Nephron progenitor cell (in vitro differentiated cells): Measurements from ENCODE around the gene ADGRA1.
A peak's percentile ranks its signal among the peaks of the same experiment; 100 is the strongest.

ENCODE experiments used
- DNase-seq: peaks from one replicate; pipeline ENCODE4 v3.0.0; 2021
- H3K27ac Mint-ChIP-seq: 2 replicates; pipeline ENCODE4 v1.8.0; 2021; ENCODE audit warnings: mild to moderate bottlenecking, moderate library complexity, mixed read lengths
- H3K27me3 Mint-ChIP-seq: 2 replicates; pipeline ENCODE4 v1.8.0; 2021; ENCODE audit warnings: mild to moderate bottlenecking, low read depth, mixed read lengths; ENCODE audit not compliant: poor library complexity
- H3K36me3 Mint-ChIP-seq: 2 replicates; pipeline ENCODE4 v1.8.0; 2021; ENCODE audit warnings: low read depth, mixed read lengths
- H3K4me1 Mint-ChIP-seq: 2 replicates; pipeline ENCODE4 v1.8.0; 2021; ENCODE audit warnings: mixed read lengths
- H3K4me3 Mint-ChIP-seq: 2 replicates; pipeline ENCODE4 v1.8.0; 2021; ENCODE audit warnings: mild to moderate bottlenecking, moderate library complexity, mixed read lengths
- H3K9me3 Mint-ChIP-seq: 2 replicates; pipeline ENCODE4 v1.8.0; 2021; ENCODE audit warnings: mild to moderate bottlenecking, moderate library complexity, mixed read lengths
- TF ChIP-seq, protein P1 (sequence below): fragments of 200-600 bp; sonication (generic); IDR thresholded peaks from 2 replicates; pipeline ENCODE4 v1.5.0; 2021; ENCODE audit warnings: antibody characterized with exemption

The ADGRA1 gene

DNA sequence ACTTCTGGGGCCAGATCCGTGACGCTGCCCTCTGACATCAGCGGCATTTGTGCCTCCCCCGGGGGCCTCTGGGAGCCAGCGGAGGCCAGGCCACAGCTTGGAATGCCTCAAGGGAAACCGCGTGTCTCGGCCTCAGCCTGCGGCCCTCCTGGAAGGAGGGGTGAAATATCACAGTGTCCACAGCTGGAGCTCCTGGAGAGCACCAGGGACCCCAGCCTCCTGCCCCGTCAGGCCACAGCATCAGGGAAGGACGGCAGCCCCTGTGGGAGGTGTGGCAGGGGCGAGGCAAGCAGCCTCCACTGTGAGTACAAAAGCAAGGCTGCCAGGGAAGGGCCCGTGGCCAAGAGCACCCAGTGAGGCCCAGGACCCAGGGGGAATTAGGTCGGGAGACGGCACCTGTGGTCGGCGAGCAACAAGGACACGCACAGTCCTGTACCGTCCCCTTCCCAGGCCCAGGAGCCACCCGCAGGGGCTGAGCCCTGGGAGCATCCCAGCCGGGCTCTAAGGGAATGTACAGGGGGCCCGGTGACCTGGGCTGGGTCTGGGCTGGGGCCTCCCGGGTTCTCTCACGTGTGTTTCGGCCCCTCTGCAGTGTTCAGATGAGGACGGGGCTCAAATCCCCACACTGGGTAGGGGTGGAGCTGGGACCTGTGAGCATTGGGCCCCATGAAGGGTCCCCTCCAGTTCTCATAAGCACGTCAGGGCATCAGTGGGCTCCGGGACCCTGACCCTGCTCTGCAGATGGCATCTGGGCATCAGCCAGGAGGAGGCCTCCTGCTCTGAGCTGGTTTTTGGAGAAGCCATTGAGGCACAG lies 53.6 kb downstream of the ADGRA1 start:
- TF ChIP-seq, protein P1, sequence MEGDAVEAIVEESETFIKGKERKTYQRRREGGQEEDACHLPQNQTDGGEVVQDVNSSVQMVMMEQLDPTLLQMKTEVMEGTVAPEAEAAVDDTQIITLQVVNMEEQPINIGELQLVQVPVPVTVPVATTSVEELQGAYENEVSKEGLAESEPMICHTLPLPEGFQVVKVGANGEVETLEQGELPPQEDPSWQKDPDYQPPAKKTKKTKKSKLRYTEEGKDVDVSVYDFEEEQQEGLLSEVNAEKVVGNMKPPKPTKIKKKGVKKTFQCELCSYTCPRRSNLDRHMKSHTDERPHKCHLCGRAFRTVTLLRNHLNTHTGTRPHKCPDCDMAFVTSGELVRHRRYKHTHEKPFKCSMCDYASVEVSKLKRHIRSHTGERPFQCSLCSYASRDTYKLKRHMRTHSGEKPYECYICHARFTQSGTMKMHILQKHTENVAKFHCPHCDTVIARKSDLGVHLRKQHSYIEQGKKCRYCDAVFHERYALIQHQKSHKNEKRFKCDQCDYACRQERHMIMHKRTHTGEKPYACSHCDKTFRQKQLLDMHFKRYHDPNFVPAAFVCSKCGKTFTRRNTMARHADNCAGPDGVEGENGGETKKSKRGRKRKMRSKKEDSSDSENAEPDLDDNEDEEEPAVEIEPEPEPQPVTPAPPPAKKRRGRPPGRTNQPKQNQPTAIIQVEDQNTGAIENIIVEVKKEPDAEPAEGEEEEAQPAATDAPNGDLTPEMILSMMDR = no peak
- peak; percentile 33 for DNase-seq
- H3K9me3 Mint-ChIP-seq = peaks cover 3% of the 10 kb centered on the region
- H3K27ac Mint-ChIP-seq = no peak overlapping the region
- peaks cover 6% of the 10 kb centered on the region for H3K27me3 Mint-ChIP-seq
- no peak overlapping the region for H3K4me3 Mint-ChIP-seq
- peaks cover 43% of the 10 kb centered on the region for H3K4me1 Mint-ChIP-seq
- no peaks in the 10 kb centered on the region for H3K36me3 Mint-ChIP-seq

DNA sequence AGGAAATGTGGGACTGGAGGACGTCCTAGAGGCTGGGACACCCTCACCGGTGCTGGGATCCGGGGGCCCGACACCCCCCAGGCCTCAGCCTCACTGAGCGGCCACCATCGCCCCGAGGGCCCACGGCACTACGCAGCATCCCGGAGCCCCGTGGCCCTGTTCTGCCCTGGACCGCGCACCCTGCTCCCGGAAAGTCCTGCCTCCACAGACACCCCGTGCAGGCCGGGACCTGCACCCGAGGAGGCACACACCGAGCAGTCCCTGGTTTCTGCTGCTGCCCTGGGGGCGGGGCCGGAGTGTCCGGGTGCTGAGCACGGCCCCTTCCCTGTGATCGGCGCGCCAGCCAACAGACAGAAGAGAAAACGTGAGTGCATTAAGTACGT lies 54.2 kb downstream of the ADGRA1 start:
- Mint-ChIP-seq H3K27me3 (peaks cover 11% of the 10 kb centered on the region), H3K27ac (no peak overlapping the region), H3K4me1 (peaks cover 43% of the 10 kb centered on the region), H3K36me3 (no peaks in the 10 kb centered on the region), H3K9me3 (peaks cover 9% of the 10 kb centered on the region), H3K4me3 (no peak overlapping the region)
- no peak for DNase-seq
- TF ChIP-seq, protein P1 = no peak

DNA sequence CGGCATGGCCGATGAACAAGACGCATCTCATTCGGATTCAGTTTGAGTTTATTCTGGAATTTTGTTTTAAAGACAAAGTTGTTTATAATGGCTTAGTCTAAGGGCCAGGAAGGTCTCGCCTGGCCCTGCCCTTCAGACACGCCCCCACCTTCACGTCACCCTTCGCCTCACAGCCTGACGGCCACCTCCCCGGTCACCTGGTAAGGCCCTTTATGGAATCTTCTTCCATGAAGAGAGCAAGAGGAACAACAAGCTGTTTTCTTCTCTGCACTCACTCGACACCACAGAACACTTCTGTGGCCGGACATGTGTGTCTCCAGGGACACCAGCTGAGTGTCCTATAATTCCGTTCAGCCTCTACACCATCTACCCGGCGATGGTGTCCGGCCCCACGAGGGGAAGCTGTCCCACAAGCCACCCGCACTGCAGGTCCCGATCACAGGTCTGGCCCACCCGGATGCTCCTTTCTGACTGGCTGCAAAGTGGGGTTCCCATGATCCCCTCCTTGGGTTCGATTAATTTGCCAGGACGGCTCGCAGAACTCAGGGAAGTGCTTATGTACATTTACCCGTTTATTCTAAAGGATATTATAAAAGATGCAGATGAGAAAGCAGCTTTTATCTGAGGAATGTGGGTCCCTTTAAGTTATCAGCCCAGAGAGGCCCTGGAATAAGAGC lies 54.9 kb downstream of the ADGRA1 start:
- Mint-ChIP-seq H3K4me3 (no peak overlapping the region), H3K9me3 (peaks cover 16% of the 10 kb centered on the region), H3K36me3 (peaks cover 5% of the 10 kb centered on the region), H3K27ac (no peak overlapping the region), H3K27me3 (peaks cover 16% of the 10 kb centered on the region), H3K4me1 (peaks cover 43% of the 10 kb centered on the region)
- DNase-seq = peak; percentile 10
- TF ChIP-seq, protein P1 = no peak

DNA sequence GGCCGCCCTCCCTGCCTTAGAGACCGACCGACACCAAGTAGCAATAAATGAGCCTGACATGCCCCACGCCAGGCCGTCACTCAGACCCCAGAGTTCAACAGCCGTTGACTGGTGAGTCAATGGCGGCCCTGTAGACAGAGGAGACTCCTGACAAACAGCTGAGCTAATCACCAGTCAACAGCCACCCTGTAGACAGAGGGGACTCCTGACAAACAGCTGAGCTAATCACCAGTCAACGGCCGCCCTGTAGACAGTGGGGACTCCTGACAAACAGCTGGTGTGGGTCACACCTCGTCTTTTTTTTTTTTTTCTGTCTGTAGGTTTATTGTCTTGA lies 55.4 kb downstream of the ADGRA1 start:
- DNase-seq = peak; percentile 16
- TF ChIP-seq, protein P1 = no peak
- peaks cover 21% of the 10 kb centered on the region for H3K27me3 Mint-ChIP-seq
- H3K4me1 Mint-ChIP-seq = peaks cover 43% of the 10 kb centered on the region
- no peak overlapping the region for H3K4me3 Mint-ChIP-seq
- peaks cover 21% of the 10 kb centered on the region for H3K9me3 Mint-ChIP-seq
- H3K36me3 Mint-ChIP-seq = peaks cover 9% of the 10 kb centered on the region
- no peak overlapping the region for H3K27ac Mint-ChIP-seq

DNA sequence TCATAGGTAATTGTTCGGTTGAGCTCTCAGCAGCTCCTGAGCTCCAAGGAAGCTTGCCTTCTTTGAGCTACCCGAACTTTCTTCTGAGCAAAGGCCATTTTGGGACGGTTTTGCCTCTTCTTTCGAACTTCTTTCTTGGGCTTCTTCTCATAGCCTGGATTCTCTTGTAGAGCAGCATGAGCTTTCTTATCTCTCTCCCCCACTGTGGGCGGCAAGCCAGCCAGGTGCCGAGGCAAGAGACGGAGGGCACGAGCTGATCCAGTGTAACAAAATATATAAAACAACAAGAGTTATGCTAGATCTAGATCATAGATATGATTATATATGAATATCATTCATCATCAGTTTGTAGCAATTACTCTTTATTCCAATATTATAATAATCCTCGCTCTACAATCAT lies 55.8 kb downstream of the ADGRA1 start:
- Mint-ChIP-seq H3K27me3 (peaks cover 25% of the 10 kb centered on the region), H3K27ac (no peak overlapping the region), H3K36me3 (peaks cover 9% of the 10 kb centered on the region), H3K4me1 (peaks cover 43% of the 10 kb centered on the region), H3K4me3 (no peak overlapping the region), H3K9me3 (peaks cover 25% of the 10 kb centered on the region)
- no peak for DNase-seq
- TF ChIP-seq, protein P1 = no peak

DNA sequence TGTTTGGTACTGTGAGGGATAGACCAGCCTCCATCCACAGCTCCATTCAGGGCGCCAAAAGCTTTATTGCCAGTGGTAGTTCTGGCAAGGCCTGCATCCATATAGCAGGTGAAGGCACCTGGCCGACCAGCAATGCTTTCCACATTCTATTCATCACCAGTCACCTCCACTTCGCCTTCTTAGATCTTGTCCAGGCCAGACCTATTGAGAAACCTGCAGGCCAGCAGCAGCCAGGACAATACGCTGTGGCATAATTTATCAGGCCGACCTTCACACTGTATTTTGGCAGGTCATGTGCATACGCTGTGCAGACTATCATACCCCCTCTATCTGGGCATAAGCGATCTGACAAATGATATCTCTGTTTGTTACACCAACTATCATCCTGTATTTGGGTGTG lies 57.0 kb downstream of the ADGRA1 start:
- Mint-ChIP-seq H3K27ac (no peak overlapping the region), H3K9me3 (peaks cover 37% of the 10 kb centered on the region), H3K36me3 (peaks cover 14% of the 10 kb centered on the region), H3K4me3 (peak overlapping the region; percentile 67), H3K4me1 (peaks cover 43% of the 10 kb centered on the region), H3K27me3 (peaks cover 32% of the 10 kb centered on the region)
- no peak for DNase-seq
- TF ChIP-seq, protein P1 = no peak
